ENCODE data around the gene HECW1.
"Not testable (repeated sequence)": the region's sequence is repeated elsewhere in the genome, so short reads cannot be mapped to it uniquely, and the experiment has no call there.

The HECW1 gene

GRCh38 chr7:43208242-43208641 lies 95.8 kb downstream of the HECW1 start:
- DNase-seq (ENCODE audit: low read depth in 2 of 2): no peak

GRCh38 chr7:43210539-43210938 lies 98.1 kb downstream of the HECW1 start:
- DNase-seq (ENCODE audit: low read depth in 2 of 2): not testable (repeated sequence)

- no peak for DNase-seq (ENCODE audit: low read depth in 2 of 2)
Measured at GRCh38 chr7:43211286-43211685, 98.8 kb downstream of the HECW1 start.

- no peak for DNase-seq (ENCODE audit: low read depth in 2 of 2)
Measured at GRCh38 chr7:43211693-43212092, 99.2 kb downstream of the HECW1 start.

GRCh38 chr7:43212921-43213320 lies 100.5 kb downstream of the HECW1 start:
- DNase-seq (ENCODE audit: low read depth in 2 of 2): no peak

GRCh38 chr7:43215061-43215460 lies 102.6 kb downstream of the HECW1 start:
- no peak for DNase-seq (ENCODE audit: low read depth in 2 of 2)

- no peak for DNase-seq (ENCODE audit: low read depth in 2 of 2)
Measured at GRCh38 chr7:43217055-43217454, 104.6 kb downstream of the HECW1 start.

- not testable (repeated sequence) for DNase-seq (ENCODE audit: low read depth in 2 of 2)
Measured at GRCh38 chr7:43218901-43219300, 106.5 kb downstream of the HECW1 start.

GRCh38 chr7:43220250-43220649 lies 107.8 kb downstream of the HECW1 start:
- peak in 1 of 2 experiments; percentile 24 for DNase-seq (ENCODE audit: low read depth in 2 of 2)

GRCh38 chr7:43220742-43221141 lies 108.3 kb downstream of the HECW1 start:
- no peak for DNase-seq (ENCODE audit: low read depth in 2 of 2)

- no peak for DNase-seq (ENCODE audit: low read depth in 2 of 2)
Measured at GRCh38 chr7:43229801-43230200, 117.4 kb downstream of the HECW1 start.

- no peak for DNase-seq (ENCODE audit: low read depth in 2 of 2)
Measured at GRCh38 chr7:43232366-43232765, 119.9 kb downstream of the HECW1 start.

GRCh38 chr7:43234073-43234472 lies 121.6 kb downstream of the HECW1 start:
- DNase-seq (ENCODE audit: low read depth in 2 of 2): no peak

- no peak for DNase-seq (ENCODE audit: low read depth in 2 of 2)
Measured at GRCh38 chr7:43234968-43235367, 122.5 kb downstream of the HECW1 start.

GRCh38 chr7:43240565-43240964 lies 128.1 kb downstream of the HECW1 start:
- no peak for DNase-seq (ENCODE audit: low read depth in 2 of 2)

- DNase-seq (ENCODE audit: low read depth in 2 of 2): no peak
Measured at GRCh38 chr7:43242628-43243255, 130.3 kb downstream of the HECW1 start.

- no peak for DNase-seq (ENCODE audit: low read depth in 2 of 2)
Measured at GRCh38 chr7:43244232-43244631, 131.8 kb downstream of the HECW1 start.

- no peak for DNase-seq (ENCODE audit: low read depth in 2 of 2)
Measured at GRCh38 chr7:43244784-43245183, 132.3 kb downstream of the HECW1 start.

- no peak for DNase-seq (ENCODE audit: low read depth in 2 of 2)
Measured at GRCh38 chr7:43247757-43248156, 135.3 kb downstream of the HECW1 start.

- no peak for DNase-seq (ENCODE audit: low read depth in 2 of 2)
Measured at GRCh38 chr7:43248553-43248952, 136.1 kb downstream of the HECW1 start.

GRCh38 chr7:43248961-43249822 lies 136.7 kb downstream of the HECW1 start:
- no peak for DNase-seq (ENCODE audit: low read depth in 2 of 2)

- DNase-seq (ENCODE audit: low read depth in 2 of 2): no peak
Measured at GRCh38 chr7:43249823-43250145, 137.3 kb downstream of the HECW1 start.

Measured in fibroblast of skin of left biceps (primary cell).